Right lobe of liver (tissue), 4 donors: ENCODE data around the gene DHRS13.

ENCODE experiments used
- POLR2A ChIP-seq: fragments of 450-650 bp; IDR thresholded peaks from one replicate; pipeline ENCODE4 v1.6.1; 2017; ENCODE audit warnings: antibody characterized with exemption, mild to moderate bottlenecking
- TF ChIP-seq, protein P1 (sequence below), 4 donors: fragments of 200-600 bp in 3 of 4; fragments of 450-650 bp in 1 of 4; IDR thresholded peaks; one replicate each; pipeline versions ENCODE4 v1.5.1 to v1.8.0; 2016 to 2022; ENCODE audit warnings: antibody characterized with exemption in 4 of 4, mild to moderate bottlenecking in 2 of 4
- donor health status: DM: no; HTN: no; CAD: no.
- donor health status: DM: no; HTN: no; CAD: no.
- donor health status: DM: no; HTN: yes; CAD: no.

DNA sequence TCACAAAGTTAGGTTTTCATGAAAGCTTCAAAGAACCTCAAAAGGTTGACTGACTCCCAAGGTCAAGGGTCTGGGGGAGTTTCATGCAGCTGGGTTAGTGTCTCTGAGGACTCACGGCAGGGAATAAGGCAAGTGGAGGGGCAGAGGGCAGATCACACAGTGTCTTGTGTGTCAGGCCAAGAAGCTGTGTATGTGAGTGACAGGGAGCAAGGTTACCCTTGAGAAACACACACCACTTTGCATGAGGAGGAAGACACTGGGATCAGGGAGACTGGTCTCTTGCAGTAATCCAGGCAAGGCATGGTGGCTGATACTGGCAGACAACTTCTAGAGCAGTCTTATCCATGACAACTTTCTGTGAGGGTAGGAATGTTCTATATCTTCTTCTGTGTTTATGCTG, 11.7 kb downstream of the DHRS13 start:
- TF ChIP-seq, protein P1, sequence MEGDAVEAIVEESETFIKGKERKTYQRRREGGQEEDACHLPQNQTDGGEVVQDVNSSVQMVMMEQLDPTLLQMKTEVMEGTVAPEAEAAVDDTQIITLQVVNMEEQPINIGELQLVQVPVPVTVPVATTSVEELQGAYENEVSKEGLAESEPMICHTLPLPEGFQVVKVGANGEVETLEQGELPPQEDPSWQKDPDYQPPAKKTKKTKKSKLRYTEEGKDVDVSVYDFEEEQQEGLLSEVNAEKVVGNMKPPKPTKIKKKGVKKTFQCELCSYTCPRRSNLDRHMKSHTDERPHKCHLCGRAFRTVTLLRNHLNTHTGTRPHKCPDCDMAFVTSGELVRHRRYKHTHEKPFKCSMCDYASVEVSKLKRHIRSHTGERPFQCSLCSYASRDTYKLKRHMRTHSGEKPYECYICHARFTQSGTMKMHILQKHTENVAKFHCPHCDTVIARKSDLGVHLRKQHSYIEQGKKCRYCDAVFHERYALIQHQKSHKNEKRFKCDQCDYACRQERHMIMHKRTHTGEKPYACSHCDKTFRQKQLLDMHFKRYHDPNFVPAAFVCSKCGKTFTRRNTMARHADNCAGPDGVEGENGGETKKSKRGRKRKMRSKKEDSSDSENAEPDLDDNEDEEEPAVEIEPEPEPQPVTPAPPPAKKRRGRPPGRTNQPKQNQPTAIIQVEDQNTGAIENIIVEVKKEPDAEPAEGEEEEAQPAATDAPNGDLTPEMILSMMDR (IDR thresholded peaks at IDR 0.05), result no peak
- no peak for TF ChIP-seq POLR2A
